SK-N-MC (cell line): ENCODE measurements around the gene SRPK3.

Source experiments
- EZH2 ChIP-seq: fragments of 200-600 bp; sonication (generic); IDR thresholded peaks from one replicate; pipeline ENCODE4 v1.6.1; 2017; ENCODE audit warnings: antibody characterized with exemption
- FOXP2 ChIP-seq: optimal IDR thresholded peaks from 2 replicates; pipeline ENCODE3; 2011; ENCODE audit warnings: mild to moderate bottlenecking, moderate library complexity; ENCODE audit not compliant: insufficient read depth; ENCODE audit errors: extremely low read length, control extremely low read depth
- POLR2AphosphoS5 ChIP-seq: IDR thresholded peaks from 2 replicates; pipeline ENCODE4 v1.6.1; 2012; ENCODE audit warnings: mild to moderate bottlenecking, low read depth, low read length, borderline replicate concordance

- TF ChIP-seq EZH2 = no peak
- TF ChIP-seq POLR2AphosphoS5 = no peak
- TF ChIP-seq FOXP2 = no peak
Measured at GRCh38 chrX:153736871-153737441, 43.9 kb upstream of the SRPK3 start.
